Body of pancreas (tissue), 4 donors: Measurements from ENCODE around the gene PAIP1.

ENCODE experiments used
- POLR2A ChIP-seq, 3 donors: fragments of 450-650 bp; IDR thresholded peaks; one replicate each; pipeline ENCODE4 v1.6.1; 2016; ENCODE audit warnings: antibody characterized with exemption in 3 of 3, mild to moderate bottlenecking in 2 of 3
- TF ChIP-seq, protein P1 (sequence below), 7 experiments: fragments of 450-650 bp in 4 of 7; fragments of 200-600 bp in 3 of 7; sonication (generic) in 3 of 7; IDR thresholded peaks; one replicate each; pipeline ENCODE4 v1.5.1; 2016 to 2019; ENCODE audit warnings: antibody characterized with exemption in 7 of 7

DNA sequence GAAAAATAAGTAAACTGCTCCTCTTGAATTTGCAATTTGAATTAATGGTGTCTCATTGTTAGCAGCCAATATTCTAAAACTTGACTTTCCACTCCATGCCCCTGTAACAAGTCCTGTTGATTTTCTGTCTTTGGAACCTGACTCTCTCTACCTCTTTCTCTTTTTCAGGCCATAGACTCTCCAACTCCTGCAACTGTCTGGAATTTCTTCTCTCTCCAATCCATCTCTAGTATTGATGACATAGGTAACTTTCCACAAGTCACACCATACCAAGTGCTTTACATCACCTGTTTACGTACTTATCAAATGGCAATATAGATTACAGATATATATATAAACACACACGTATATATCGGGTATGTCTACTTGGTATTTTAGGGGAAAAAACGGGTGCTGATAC is 42.9 kb downstream of the PAIP1 start:
- TF ChIP-seq, protein P1, sequence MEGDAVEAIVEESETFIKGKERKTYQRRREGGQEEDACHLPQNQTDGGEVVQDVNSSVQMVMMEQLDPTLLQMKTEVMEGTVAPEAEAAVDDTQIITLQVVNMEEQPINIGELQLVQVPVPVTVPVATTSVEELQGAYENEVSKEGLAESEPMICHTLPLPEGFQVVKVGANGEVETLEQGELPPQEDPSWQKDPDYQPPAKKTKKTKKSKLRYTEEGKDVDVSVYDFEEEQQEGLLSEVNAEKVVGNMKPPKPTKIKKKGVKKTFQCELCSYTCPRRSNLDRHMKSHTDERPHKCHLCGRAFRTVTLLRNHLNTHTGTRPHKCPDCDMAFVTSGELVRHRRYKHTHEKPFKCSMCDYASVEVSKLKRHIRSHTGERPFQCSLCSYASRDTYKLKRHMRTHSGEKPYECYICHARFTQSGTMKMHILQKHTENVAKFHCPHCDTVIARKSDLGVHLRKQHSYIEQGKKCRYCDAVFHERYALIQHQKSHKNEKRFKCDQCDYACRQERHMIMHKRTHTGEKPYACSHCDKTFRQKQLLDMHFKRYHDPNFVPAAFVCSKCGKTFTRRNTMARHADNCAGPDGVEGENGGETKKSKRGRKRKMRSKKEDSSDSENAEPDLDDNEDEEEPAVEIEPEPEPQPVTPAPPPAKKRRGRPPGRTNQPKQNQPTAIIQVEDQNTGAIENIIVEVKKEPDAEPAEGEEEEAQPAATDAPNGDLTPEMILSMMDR (IDR thresholded peaks at IDR 0.05) = no peak
- TF ChIP-seq POLR2A (IDR thresholded peaks at IDR 0.05) = no peak
